ENCODE measurements around the gene NEURL1. TPM values are rescaled to one million over a fixed set of nuclear protein-coding genes. Genes with fewer than 3 reads are reported as not detected.

NEURL1 gene
- total and polyA plus RNA-seq, 9 donors = 0.28 to 5.6 (median 3.1) TPM

- no peak overlapping the region for H3K27ac ChIP-seq
- no peak overlapping the region for H3K4me3 ChIP-seq
- WGBS, 3 donors = 93 to 96% (median 94%) methylated on average over 33 to 39 of the region's 39 CpGs
- H3K9me3 ChIP-seq = no peaks in the 10 kb centered on the region
- intact Hi-C loops (cut with DNase I) = no loop called here
- H3K36me3 ChIP-seq = no peaks in the 10 kb centered on the region
- TF ChIP-seq EP300 (IDR thresholded peaks at IDR 0.05) = no peak
- TF ChIP-seq POLR2A (IDR thresholded peaks at IDR 0.05) = no peak
- no peak for TF ChIP-seq CTCF (IDR thresholded peaks at IDR 0.05)
- H3K4me1 ChIP-seq (ENCODE audit: insufficient read depth) = peaks cover under 1% of the 10 kb centered on the region
- H3K27me3 ChIP-seq = no peaks in the 10 kb centered on the region
- DNase-seq = no peak
These were observed 35.5 kb upstream of the NEURL1 start for GRCh38 chr10:103457896-103458583.

GRCh38 chr10:103458720-103459119 is 34.8 kb upstream of the NEURL1 start, which contains the start of gene CALHM1:
Gene CALHM1 (minus strand): TSS chr10:103458900. CDS start chr10:103458751, 149 bp downstream.
- Histone ChIP-seq H3K36me3 (no peaks in the 10 kb centered on the region), H3K4me3 (no peak within 1 kb of the TSS), H3K9me3 (no peaks in the 10 kb centered on the region), H3K27ac (no peak within 1 kb of the TSS), H3K27me3 (no peaks in the 10 kb centered on the region), H3K4me1 (ENCODE audit: insufficient read depth) (no peaks in the 10 kb centered on the region)
- intact Hi-C loops (cut with DNase I) = no loop called here
- no peak for DNase-seq
- no peak for TF ChIP-seq CTCF (IDR thresholded peaks at IDR 0.05)
- TF ChIP-seq POLR2A (IDR thresholded peaks at IDR 0.05) = no peak
- no peak for TF ChIP-seq EP300 (IDR thresholded peaks at IDR 0.05)
- 73 to 80% (median 75%) methylated on average over 8 to 9 of the region's 9 CpGs for WGBS, 3 donors

GRCh38 chr10:103459615-103460014 is 33.9 kb upstream of the NEURL1 start:
- H3K4me3 ChIP-seq = no peak overlapping the region
- TF ChIP-seq EP300 (IDR thresholded peaks at IDR 0.05) (no peak), POLR2A (IDR thresholded peaks at IDR 0.05) (no peak), CTCF (IDR thresholded peaks at IDR 0.05) (no peak)

GRCh38 chr10:103463499-103463898 is 30.0 kb upstream of the NEURL1 start:
- DNase-seq = no peak
- no peaks in the 10 kb centered on the region for H3K36me3 ChIP-seq
- WGBS, 3 donors = 71 to 80% (median 77%) methylated on average over 4 of the region's 4 CpGs
- intact Hi-C loops (cut with DNase I) = no loop called here
- H3K9me3 ChIP-seq = no peaks in the 10 kb centered on the region
- TF ChIP-seq POLR2A (IDR thresholded peaks at IDR 0.05) = no peak
- TF ChIP-seq EP300 (IDR thresholded peaks at IDR 0.05) = no peak
- no peak for TF ChIP-seq CTCF (IDR thresholded peaks at IDR 0.05)
- H3K4me1 ChIP-seq (ENCODE audit: insufficient read depth) = no peaks in the 10 kb centered on the region
- H3K27me3 ChIP-seq = no peaks in the 10 kb centered on the region
- no peak overlapping the region for H3K27ac ChIP-seq
- H3K4me3 ChIP-seq = no peak overlapping the region

More at GRCh38 chr10:103459615-103460014, 33.9 kb upstream of the NEURL1 start:
- intact Hi-C loops (cut with DNase I) = no loop called here
- WGBS, 3 donors = 62 to 73% (median 64%) methylated on average over 4 of the region's 4 CpGs
- Histone ChIP-seq H3K9me3 (no peaks in the 10 kb centered on the region), H3K4me1 (ENCODE audit: insufficient read depth) (no peaks in the 10 kb centered on the region), H3K27ac (no peak overlapping the region), H3K27me3 (no peaks in the 10 kb centered on the region), H3K36me3 (no peaks in the 10 kb centered on the region)
- no peak for DNase-seq

Measured in ovary (tissue), 9 donors.